Kidney epithelial cell (primary cell): ENCODE results near the gene KLHL29. TPM values are rescaled to one million over a fixed set of nuclear protein-coding genes. Genes with fewer than 3 reads are reported as not detected.

ENCODE experiments used
- DNase-seq: peaks from one replicate; pipeline ENCODE4 v3.0.0-alpha.2; 2010; ENCODE audit warnings: low read depth
- H3K27me3 ChIP-seq: 2 replicates; pipeline ENCODE4 v1.6.0; 2011; ENCODE audit warnings: low read length; ENCODE audit not compliant: control insufficient read depth, insufficient read depth
- H3K36me3 ChIP-seq: 2 replicates; pipeline ENCODE4 v1.5.1; 2011; ENCODE audit warnings: low read length; ENCODE audit not compliant: control insufficient read depth, insufficient read depth
- H3K4me3 ChIP-seq: 2 replicates; pipeline ENCODE4 v1.5.1; 2011; ENCODE audit warnings: low read depth, mild to moderate bottlenecking, control low read depth, low read length
- total RNA-seq: library from RNA; depleted of rRNA; stranded (reverse); fragments of >200 nt; gene quantifications from 2 replicates; pipeline ENCODE4 v1.2.3, GENCODE V29; 2015
- TF ChIP-seq, protein P1 (sequence below): IDR thresholded peaks from 2 replicates; pipeline ENCODE4 v1.5.1; 2011; ENCODE audit warnings: mild to moderate bottlenecking, moderate library complexity, low read length, control low read depth, inconsistent platforms; ENCODE audit not compliant: insufficient read depth, poor library complexity, severe bottlenecking

Gene KLHL29
- total RNA-seq, 1 donor from 2014 or later = 12.4 TPM

DNA sequence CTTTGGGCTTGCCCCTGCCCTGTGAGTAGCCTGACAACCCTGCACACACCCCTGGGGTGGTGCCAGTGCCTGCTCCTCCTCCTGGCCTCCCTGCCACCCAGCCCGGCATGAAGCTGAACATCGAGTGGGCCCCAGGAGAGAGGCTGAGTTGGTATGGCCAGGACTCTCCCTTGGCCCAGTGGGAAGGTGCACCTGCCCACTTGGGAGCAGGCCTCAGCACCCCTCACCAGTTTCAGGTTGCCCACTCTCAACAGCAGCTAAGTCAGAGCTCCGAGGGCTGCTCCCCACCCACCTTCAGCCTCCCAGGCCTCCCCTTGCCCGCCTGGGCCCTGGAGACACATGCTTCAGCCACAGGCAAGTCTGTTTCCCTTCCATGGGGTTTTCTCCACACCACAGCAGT, 203.1 kb downstream of the KLHL29 start:
- Histone ChIP-seq H3K36me3 (no peaks in the 10 kb centered on the region), H3K4me3 (no peak overlapping the region), H3K27me3 (no peaks in the 10 kb centered on the region)
- no peak for DNase-seq
- TF ChIP-seq, protein P1, sequence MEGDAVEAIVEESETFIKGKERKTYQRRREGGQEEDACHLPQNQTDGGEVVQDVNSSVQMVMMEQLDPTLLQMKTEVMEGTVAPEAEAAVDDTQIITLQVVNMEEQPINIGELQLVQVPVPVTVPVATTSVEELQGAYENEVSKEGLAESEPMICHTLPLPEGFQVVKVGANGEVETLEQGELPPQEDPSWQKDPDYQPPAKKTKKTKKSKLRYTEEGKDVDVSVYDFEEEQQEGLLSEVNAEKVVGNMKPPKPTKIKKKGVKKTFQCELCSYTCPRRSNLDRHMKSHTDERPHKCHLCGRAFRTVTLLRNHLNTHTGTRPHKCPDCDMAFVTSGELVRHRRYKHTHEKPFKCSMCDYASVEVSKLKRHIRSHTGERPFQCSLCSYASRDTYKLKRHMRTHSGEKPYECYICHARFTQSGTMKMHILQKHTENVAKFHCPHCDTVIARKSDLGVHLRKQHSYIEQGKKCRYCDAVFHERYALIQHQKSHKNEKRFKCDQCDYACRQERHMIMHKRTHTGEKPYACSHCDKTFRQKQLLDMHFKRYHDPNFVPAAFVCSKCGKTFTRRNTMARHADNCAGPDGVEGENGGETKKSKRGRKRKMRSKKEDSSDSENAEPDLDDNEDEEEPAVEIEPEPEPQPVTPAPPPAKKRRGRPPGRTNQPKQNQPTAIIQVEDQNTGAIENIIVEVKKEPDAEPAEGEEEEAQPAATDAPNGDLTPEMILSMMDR = no peak

DNA sequence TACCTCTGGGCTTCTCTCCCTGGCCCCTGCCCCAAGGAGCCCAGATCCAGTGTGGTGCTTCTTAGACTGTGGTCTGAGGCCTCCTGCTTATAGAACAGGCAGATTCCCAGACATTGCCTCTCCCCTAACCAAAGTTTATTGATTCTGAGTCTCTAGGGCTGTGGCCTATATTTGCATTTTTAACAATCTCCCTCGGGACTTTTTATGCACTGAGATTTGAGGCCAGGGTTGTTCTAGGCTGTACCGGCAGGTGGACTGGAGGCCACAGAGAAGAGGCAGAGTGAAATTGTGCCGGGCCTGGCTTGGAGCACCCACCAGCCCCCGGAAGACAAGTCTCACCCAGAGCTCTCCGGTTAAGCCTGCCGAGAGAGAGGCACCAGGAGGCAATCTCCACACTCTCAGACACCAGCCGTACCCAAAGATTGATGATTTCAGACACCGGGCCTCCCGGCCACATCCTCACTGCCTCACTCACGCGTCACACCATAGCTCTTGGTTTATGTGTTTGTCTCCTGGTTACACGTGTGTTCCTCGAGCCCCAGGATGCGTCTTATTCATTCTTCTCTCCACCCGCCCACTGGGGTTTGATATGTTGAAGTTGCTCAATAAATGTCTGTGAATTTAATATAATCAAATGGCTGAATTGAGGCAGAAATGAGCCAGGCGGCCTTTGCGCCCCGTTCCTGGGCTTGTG, 203.7 kb downstream of the KLHL29 start:
- H3K36me3 ChIP-seq = no peaks in the 10 kb centered on the region

DNA sequence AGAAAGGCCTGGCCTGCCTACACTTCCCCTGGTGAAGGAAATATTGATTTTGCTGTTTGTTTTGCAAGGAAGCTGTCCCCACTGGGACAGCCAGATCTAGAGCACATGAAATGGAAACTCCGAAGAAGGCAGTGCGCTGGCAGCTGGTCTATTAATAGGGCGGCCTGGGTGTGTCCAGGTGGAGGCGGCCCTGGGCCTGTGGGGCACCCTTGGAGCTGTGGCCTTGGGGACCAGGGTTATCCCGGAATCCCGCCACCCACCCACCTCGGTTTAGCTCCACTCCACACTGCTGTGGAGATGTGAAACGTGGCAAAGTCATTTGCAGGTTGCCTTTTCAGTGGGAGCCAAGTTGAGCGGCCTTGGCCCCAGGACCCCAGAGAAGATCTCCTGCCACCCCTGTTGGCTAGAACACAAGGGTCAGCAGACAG, 204.3 kb downstream of the KLHL29 start:
- H3K4me3 ChIP-seq = no peak overlapping the region
- H3K36me3 ChIP-seq = no peaks in the 10 kb centered on the region
- DNase-seq = no peak
- TF ChIP-seq, protein P1 = no peak
- no peaks in the 10 kb centered on the region for H3K27me3 ChIP-seq

More for the DNA sequence above, 203.7 kb downstream of the KLHL29 start:
- Histone ChIP-seq H3K27me3 (no peaks in the 10 kb centered on the region), H3K4me3 (no peak overlapping the region)
- TF ChIP-seq, protein P1 = no peak
- DNase-seq = no peak

DNA sequence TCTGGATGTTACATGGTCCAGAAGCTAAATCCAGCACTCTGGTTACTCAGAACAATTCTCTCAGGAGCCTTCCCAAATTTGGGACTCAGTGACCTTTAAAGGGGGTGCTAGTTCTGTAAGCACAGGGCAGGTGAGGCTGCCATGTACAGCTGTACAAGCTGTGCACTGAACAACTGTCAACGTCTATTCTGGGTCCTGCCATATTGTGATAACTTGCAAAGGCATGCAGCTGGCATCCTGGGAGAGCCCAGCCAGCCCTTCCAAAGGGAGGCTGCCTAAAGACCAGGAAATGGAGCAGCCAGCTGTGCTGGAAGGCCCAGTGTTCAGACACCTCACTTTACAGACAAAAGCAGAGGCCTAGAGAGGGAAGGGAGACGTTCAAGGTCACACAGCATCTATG, 204.8 kb downstream of the KLHL29 start:
- Histone ChIP-seq H3K27me3 (no peaks in the 10 kb centered on the region), H3K36me3 (no peaks in the 10 kb centered on the region), H3K4me3 (no peak overlapping the region)
- TF ChIP-seq, protein P1 = no peak
- no peak for DNase-seq

DNA sequence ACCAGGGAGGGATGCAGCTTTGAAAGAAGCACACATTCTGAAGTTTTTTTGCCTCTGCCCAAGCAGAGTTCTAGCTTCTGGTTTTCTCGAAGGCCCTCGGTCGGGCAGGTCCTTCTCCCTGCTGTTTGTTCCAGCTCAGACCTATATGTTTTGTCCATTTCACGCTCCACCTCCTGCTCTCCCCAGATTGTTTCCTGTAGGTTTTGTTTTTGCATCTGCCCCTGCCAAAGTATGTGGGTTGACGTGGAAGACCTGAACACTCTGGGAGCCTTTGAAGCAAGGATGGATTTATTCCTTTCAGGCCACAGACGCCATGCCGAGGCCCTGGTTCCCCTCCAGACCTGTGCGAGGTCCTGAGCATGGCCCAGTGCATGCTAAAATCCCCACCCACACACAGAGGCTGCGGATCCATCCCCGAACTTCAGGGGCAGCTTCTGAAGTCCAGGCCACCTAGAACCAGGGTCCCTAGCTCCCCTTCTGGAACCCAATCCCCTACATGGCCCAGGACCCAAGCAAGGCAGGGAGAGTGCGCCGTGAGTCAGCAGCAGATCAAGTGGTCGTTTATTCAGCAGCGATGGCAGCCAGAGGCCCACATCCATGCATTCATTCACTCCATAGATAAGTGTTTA, 205.4 kb downstream of the KLHL29 start:
- TF ChIP-seq, protein P1 = no peak
- H3K27me3 ChIP-seq = no peaks in the 10 kb centered on the region
- no peaks in the 10 kb centered on the region for H3K36me3 ChIP-seq
- no peak overlapping the region for H3K4me3 ChIP-seq
- DNase-seq = no peak
